Diencephalon (tissue), 1 donor: Measurements from ENCODE around the gene CDH9. TPM values are rescaled to one million over a fixed set of nuclear protein-coding genes. Genes with fewer than 3 reads are reported as not detected.

Source experiments
- total RNA-seq: library from RNA; depleted of rRNA; stranded (reverse); fragments of >200 nt; gene quantifications from one replicate; pipeline ENCODE4 v1.2.3, GENCODE V29; 2014

CDH9 gene, protein sequence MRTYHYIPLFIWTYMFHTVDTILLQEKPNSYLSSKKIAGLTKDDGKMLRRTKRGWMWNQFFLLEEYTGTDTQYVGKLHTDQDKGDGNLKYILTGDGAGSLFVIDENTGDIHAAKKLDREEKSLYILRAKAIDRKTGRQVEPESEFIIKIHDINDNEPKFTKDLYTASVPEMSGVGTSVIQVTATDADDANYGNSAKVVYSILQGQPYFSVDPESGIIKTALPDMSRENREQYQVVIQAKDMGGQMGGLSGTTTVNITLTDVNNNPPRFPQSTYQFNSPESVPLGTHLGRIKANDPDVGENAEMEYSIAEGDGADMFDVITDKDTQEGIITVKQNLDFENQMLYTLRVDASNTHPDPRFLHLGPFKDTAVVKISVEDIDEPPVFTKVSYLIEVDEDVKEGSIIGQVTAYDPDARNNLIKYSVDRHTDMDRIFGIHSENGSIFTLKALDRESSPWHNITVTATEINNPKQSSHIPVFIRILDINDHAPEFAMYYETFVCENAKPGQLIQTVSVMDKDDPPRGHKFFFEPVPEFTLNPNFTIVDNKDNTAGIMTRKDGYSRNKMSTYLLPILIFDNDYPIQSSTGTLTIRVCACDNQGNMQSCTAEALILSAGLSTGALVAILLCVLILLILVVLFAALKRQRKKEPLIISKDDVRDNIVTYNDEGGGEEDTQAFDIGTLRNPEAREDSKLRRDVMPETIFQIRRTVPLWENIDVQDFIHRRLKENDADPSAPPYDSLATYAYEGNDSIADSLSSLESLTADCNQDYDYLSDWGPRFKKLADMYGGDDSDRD
- 57.4 TPM for total RNA-seq

DNA sequence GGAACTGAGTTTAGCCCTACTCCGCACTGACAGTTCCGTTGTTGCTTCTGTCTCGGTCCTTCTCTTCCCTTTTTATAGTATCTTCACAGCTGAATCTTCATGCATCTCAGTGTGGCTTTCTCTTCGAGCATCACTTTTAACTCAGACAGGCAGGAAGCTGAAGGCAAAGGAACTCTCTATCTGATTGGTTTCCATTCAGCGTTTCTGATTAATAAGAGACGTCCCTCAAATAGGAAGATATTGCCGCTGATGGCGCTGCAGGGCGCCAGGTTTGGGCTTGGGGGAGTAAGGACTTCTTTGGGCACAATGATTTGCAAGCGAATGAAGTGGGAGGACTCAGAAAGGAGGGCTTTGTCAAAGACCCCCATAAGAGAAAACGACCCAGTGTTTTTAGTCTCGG, at the start of gene CDH9:
CDH9 (minus strand) TSS at position 111 of the 400 bp plus-strand sequence. CDS start 50,253 bp downstream, outside the sequence.

